Measurements from ENCODE around the gene MECR.
A peak's percentile ranks its signal among the peaks of the same experiment; 100 is the strongest.

Gene MECR

DNA sequence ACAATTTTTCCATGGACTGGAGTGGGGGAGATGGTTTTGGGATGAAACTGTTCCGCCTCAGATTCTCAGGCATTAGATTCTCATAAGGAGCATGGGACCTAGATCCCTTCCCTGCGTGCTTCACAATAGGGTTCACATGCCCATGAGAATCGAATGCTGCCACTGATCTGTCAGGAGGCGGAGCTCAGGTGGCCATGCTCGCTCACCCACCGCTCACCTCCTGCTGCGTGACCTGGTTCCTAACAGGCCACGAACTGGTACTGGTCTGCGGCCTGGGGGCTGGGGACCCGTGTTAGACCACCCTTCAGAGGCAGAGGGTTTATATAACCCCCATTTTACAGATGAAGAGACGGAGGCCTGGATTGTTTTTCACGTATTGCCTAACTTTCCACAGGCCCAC, 32.7 kb downstream of the MECR start:
- no peak for DNase-seq

DNA sequence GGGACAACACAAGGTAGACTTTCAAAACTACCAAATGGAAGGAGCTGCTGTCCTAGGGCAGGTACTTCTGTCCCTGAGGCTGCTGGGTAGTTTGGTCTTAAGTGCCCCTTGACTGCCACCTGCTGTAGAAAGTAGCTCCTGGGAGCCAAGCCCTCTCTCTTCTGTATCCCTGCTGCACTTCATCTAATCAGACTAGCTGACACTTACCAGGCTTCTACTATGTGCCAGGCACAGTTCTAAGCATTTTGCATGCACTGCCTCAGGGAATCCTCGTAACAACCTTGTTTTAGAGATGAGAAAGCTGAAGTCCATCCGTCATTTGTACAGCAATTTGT, 33.2 kb downstream of the MECR start:
- DNase-seq, result peak; percentile 23 to 53

DNA sequence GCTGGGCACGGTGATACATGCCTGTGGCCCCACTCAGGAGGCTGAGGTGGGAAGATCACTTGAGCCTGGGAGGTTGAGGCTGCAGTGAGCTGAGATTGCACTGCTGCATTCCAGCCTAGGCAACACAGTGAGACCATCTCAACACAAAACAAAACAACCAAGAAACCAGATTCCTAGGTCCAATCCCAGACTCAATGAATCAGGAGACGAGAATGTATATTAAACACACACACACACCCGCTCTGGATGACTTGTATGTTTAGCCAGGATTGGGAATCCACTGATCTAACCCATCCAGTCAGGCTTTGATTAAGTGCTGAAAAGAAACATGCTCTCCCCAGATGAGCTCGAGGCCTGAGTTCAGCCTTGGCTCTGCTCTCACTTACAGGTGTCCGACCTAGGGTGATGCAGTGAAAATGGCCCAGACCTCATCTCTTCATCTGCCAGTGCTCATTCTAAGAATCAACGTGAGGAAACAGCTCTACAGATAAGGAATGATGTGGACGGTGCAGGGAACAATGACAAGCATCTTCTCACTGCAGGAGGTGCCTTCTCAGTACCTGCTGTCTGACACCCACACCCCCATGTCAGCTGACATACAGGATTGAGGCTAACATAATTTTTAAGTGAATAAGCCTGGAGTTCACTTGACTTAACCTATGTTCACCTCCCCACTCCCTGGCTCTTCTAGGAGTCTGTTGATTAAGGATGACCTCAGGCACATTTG, 33.7 kb downstream of the MECR start:
- no peak for DNase-seq

DNA sequence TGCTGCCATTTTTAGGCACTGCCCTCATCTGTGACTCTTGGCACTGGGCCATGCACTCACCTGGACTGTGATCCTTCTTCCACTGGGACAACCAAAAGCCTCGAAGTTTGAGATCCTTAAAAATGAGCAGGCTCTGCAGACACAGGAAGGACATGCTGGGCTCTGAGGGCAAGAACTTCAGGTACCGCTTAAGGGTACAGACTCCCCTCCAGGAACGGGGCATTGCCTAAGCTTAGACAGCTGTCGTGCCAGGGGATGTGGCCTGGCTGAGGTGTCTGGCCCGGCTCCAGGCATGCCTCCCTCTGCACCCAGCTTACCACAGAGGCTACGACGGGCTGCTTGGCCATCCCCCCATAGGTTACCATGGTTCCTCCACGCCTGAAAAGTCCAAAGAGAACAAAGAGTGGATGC, 34.8 kb downstream of the MECR start:
- no peak for DNase-seq

GRCh38 chr1:29193879-29194455, 36.8 kb downstream of the MECR start:
- no peak for DNase-seq

DNA sequence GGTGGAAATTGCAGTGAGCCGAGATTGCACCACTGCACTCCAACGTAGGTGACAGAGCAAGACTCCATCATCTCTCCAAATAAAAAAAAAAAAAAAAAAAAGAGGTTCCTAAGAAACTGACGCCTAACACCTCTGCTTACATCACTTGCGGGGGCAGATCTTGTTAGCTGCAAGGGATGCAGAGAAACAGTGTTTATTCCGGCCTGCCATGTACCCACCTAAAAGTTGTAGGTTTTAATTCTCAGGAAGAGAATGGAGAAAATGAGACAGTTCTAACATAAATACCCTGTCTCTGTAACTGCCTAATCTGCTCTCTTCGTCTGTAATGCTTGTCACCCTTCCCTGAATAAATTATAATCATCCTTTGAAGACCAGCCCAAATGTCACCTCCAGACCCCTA, 40.0 kb downstream of the MECR start:
- no peak for DNase-seq

GRCh38 chr1:29186707-29187106, 44.0 kb downstream of the MECR start:
- no peak for DNase-seq

DNA sequence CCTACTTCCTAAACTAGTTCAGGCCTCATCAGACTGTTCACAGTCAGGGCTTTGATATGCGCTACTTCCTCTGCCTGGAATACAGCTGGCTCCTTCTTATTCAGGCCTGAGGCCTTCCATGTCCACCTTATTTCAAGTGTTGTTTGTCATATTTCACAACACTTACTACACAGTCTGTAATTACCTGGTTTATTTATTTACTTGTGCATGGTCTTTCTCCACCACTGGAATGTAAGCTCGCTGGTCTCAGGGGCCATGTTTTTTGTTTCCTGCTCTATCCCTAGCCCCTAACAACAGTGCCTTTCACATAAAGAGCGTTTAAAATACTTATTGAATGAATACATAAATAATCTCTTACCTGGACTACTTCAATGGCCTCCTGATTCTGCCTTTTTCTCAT, 44.5 kb downstream of the MECR start:
- DNase-seq, result no peak

- no peak for DNase-seq
Observed at GRCh38 chr1:29183287-29183686, 47.4 kb downstream of the MECR start.

- peak; percentile 98 to 99 for DNase-seq
Observed at GRCh38 chr1:29181413-29182225, 49.1 kb downstream of the MECR start, which contains the start of gene SRSF4. TSS of gene SRSF4 (minus strand) at chr1:29181900. CDS start at chr1:29181752, 148 bp downstream.

DNA sequence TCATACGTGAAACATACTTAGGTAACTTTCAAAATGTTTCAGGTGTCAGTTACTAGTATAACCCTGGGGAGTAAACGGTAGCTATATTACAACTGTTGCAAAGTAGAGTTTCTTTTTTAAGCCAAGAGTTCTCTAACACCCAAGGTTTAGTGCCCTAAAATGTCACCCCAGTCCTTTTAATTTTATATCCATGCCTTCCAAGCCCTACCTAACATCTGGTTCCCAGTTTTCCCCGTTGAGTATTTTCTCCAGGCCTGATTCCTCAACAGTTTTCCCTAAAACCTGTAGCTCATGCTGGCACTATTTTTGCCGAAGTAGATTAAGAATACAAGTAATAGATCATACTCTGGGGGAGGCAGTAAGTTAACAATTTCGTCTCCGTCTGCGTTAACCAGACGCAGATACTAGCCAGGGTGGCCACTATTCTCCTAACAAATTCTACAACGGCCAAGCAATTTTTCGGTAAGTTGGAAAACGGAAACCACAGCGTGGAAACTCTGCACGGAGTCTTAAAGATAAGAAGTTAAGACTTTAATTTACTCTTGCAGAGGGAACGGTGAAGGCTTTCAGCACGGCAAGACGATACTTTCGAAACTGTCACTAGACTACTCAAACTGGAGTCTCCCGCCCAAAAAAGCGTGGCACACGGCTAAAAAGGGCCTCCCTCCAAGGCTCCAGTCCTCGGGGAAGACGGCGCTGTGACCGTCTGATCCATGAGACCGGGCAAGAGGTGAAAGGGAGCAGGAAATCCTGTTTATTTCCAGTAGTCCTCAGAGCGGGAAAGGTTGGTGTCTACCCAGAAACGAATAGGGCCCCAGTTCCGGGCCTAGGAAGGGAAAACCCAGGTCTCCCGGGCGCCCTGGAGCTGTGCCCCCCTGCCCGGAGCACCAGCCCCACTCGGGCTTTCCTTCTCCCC, 50.0 kb downstream of the MECR start:
- no peak for DNase-seq

DNA sequence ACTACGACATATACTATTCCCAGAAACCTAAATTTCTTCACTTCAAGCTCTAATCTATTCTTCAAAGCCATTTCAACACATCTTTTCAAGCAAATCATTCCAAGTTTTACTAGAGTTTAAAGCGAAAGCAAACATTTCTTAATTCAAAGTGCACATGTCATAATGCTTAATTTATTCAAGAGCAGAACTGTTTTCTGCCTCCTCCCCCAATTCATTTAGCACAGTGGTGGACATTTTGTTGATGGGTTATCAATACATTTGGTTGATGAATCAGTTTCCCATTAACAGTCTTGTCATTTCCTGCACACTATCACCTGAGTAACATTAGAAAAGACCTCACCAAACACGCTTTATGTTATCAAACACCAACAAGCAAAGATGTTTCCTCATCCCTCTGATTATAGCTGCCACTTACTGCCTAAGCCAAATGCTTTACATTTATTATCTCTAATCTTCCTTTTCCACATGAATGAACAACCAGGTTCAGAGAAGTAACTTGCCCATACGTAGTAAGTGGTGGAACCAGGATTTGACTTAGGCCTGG, 51.0 kb downstream of the MECR start:
- peak in 1 of 2 donors; percentile 30 for DNase-seq

DNA sequence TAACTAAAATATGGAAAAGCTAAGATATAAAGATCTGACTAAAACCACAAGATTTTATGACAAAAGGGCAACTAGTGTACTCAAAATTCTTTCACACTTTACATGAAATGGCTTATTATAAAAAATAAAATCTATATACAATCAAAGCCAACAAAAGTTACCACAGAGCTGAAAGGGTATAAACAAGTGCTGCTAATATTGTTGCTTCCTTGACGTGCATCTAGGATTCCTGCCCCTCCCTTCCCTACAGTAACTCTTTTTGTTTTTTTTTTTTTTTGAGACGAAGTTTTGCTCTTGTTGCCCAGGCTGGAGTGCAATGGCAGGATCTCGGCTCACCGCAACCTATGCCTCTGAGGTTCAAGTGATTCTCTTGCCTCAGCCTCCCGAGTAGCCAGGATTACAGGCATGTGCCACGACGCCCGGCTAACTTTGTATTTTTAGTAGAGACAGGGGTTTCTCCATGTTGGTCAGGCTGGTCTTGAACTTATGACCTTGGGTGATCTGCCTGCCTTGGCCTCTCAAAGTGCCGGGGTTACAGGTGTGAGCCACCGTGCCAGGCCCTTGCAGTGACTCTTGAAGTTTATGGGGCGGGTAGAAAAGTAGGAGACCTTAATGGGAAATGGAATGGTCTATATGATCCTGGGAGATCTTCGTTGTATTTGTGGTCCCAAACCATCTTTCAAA, 53.6 kb downstream of the MECR start:
- no peak for DNase-seq

DNA sequence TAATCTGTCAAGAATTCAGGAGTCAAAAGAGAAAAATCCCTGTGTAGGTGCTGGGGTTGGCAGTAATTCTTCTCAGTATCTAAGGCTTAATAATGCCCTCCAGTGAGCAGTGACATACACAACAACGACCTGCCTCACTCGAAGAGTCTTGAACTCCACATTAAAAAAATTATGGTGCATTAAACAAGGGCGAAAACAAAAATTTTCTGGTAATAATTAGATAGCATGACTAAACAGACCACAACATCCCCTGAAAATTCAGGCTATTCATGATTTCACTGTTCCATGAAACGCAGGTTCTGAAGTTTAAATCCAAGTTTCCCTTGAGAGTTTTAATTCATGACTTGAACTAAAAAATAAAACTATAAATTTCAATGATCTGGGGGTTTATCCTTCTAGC, 54.2 kb downstream of the MECR start:
- DNase-seq, result no peak

GRCh38 chr1:29172415-29172939, 58.3 kb downstream of the MECR start:
- DNase-seq, result no peak

- peak in 1 of 2 donors; percentile 33 for DNase-seq
Observed at GRCh38 chr1:29171521-29171920, 59.2 kb downstream of the MECR start.

DNA sequence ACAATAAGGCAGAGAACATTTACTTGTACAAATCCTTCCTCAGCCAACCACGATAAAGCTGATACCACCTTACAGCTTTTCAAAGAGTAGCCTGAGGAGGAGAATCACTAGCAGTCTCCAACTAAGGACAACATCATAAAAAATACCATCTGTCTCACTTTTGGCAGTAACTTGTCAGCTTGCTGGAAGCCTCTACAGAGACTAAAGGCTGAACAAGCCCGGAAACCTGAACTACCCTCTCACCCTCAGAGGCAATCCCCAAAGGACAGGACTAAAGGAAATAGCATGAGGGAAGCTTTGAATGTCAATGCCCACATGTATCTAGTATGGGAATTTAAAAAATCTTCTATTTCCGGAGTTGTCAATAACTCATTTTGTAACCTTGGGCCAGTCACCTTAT, 59.6 kb downstream of the MECR start:
- DNase-seq, result no peak

DNA sequence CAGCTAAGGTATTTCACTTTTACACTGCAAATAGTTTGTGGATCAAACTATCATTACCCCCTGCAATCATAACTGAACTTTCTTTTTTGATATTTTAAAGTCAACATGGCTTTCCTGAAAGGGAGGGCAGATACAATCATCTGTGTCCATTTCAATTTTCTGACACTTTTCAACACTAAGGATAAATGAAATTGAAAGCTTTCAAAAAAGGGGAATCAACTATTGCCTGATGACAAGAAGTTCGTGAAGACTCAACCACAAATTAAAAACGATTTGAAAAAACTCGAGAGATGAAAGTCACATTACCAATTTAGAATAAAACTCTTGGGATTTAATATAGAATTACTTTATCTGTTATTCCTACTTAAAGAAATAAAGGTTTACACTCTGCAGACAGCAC, 60.8 kb downstream of the MECR start:
- no peak for DNase-seq

DNA sequence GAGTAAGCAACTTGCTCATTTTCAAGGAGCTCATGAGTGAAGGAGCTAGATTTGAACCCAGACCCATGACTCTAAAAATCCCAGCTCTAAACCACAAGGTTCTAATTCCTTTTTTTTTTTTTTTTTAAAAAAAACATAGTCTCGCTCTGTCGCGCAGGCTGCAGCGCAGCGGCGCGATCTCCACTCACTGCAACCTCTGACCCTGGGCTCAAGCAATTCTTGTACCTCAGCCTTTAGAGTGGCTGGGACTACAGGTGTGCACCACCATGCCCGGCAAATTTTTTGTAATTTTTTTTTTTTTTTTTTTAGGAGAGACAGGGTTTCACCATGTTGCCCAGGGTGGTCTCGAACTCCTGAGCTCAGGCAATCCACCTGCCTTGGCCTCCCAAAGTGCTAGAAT, 62.8 kb downstream of the MECR start:
- DNase-seq, result no peak

GRCh38 chr1:29166291-29166878, 64.3 kb downstream of the MECR start:
- no peak for DNase-seq

GRCh38 chr1:29164588-29164987, 66.1 kb downstream of the MECR start:
- no peak for DNase-seq

Measured in CD4-positive, alpha-beta T cell treated with Interferon alpha-2 for 1 hour (primary cell).